GM12892 (cell line): ENCODE measurements around the gene AMBRA1.

Source experiments
- POLR2AphosphoS5 ChIP-seq: IDR thresholded peaks from 2 replicates; pipeline ENCODE4 v1.6.1; 2011; ENCODE audit warnings: low read depth, low read length, control low read depth
- TAF1 ChIP-seq: IDR thresholded peaks from 2 replicates; pipeline ENCODE4 v1.6.1; 2011; ENCODE audit warnings: low read depth, mild to moderate bottlenecking, control low read depth, low read length, borderline replicate concordance

GRCh38 chr11:46362156-46363030, 231.4 kb downstream of the AMBRA1 start:
- TF ChIP-seq POLR2AphosphoS5 (no peak), TAF1 (no peak)
